OCI-LY1 (cell line): ENCODE measurements around the gene TXNDC11.

ENCODE experiments used
- H2AFZ ChIP-seq: fragments of 200-600 bp; sonication (generic), shearing (Covaris generic); 2 replicates; pipeline ENCODE4 v1.6.0; 2014; ENCODE audit warnings: antibody characterized with exemption, mild to moderate bottlenecking, low read length
- H3F3A ChIP-seq: fragments of 200-600 bp; sonication (generic), shearing (Covaris generic); 2 replicates; pipeline ENCODE4 v1.6.0; 2014; ENCODE audit warnings: mild to moderate bottlenecking, antibody characterized with exemption, low read length, moderate library complexity; ENCODE audit not compliant: insufficient read depth
- H3K27ac ChIP-seq: fragments of 200-600 bp; sonication (generic); 2 replicates; pipeline ENCODE4 v1.5.1; 2014; ENCODE audit warnings: low read length, mixed run types, mild to moderate bottlenecking, low read depth; ENCODE audit not compliant: poor library complexity, severe bottlenecking
- H3K27me3 ChIP-seq: fragments of 200-600 bp; sonication (generic); 2 replicates; pipeline ENCODE4 v1.6.0; 2014; ENCODE audit warnings: antibody characterized with exemption, mild to moderate bottlenecking, low read length, moderate library complexity; ENCODE audit not compliant: insufficient read depth
- H3K36me3 ChIP-seq: fragments of 200-600 bp; sonication (generic); 2 replicates; pipeline ENCODE4 v1.6.1; 2014; ENCODE audit warnings: mild to moderate bottlenecking, antibody characterized with exemption, low read length, moderate library complexity, mixed read lengths; ENCODE audit not compliant: insufficient read depth
- H3K4me1 ChIP-seq: fragments of 200-600 bp; sonication (generic); 2 replicates; pipeline ENCODE4 v1.5.1; 2014; ENCODE audit warnings: mild to moderate bottlenecking, low read length, moderate library complexity; ENCODE audit not compliant: insufficient read depth, severe bottlenecking
- H3K4me2 ChIP-seq: fragments of 200-600 bp; sonication (generic), shearing (Covaris generic); 2 replicates; pipeline ENCODE4 v1.6.1; 2014; ENCODE audit warnings: low read length
- H3K4me3 ChIP-seq: fragments of 200-600 bp; sonication (generic); 2 replicates; pipeline ENCODE4 v1.5.1; 2014; ENCODE audit warnings: low read length, low read depth, mild to moderate bottlenecking, mixed read lengths; ENCODE audit not compliant: poor library complexity, severe bottlenecking
- H3K79me2 ChIP-seq: fragments of 200-600 bp; shearing (Covaris generic); 2 replicates; pipeline ENCODE4 v1.6.1; 2016; ENCODE audit warnings: mixed run types, low read length, mixed read lengths; ENCODE audit not compliant: insufficient read depth
- H3K9ac ChIP-seq: fragments of 200-600 bp; sonication (generic), shearing (Covaris generic); 2 replicates; pipeline ENCODE4 v1.6.1; 2014; ENCODE audit warnings: mild to moderate bottlenecking, low read length, mixed read lengths
- H3K9me2 ChIP-seq: fragments of 200-600 bp; sonication (generic), shearing (Covaris generic); 2 replicates; pipeline ENCODE4 v1.6.1; 2014; ENCODE audit warnings: low read depth, mild to moderate bottlenecking, low read length, mixed read lengths
- H3K9me3 ChIP-seq: fragments of 200-600 bp; shearing (Covaris generic); 2 replicates; pipeline ENCODE4 v1.6.1; 2014; ENCODE audit warnings: low read length, mixed read lengths
- H4K20me1 ChIP-seq: fragments of 200-600 bp; sonication (generic), shearing (Covaris generic); 2 replicates; pipeline ENCODE4 v1.6.0; 2016; ENCODE audit warnings: mild to moderate bottlenecking, low read length; ENCODE audit not compliant: insufficient read depth
- EZH2 ChIP-seq: fragments of 200-600 bp; sonication (generic), shearing (Covaris generic); IDR thresholded peaks from 2 replicates; pipeline ENCODE4 v1.8.0; 2017; ENCODE audit warnings: borderline replicate concordance, mixed run types, mild to moderate bottlenecking, antibody characterized with exemption, low read length, moderate library complexity, mixed read lengths
- TF ChIP-seq, protein P1 (sequence below): fragments of 200-600 bp; sonication (generic), shearing (Covaris generic); IDR thresholded peaks from 2 replicates; pipeline ENCODE4 v1.5.1; 2017; ENCODE audit warnings: mild to moderate bottlenecking, antibody characterized with exemption, low read length, moderate library complexity, mixed read lengths

TXNDC11 gene

DNA sequence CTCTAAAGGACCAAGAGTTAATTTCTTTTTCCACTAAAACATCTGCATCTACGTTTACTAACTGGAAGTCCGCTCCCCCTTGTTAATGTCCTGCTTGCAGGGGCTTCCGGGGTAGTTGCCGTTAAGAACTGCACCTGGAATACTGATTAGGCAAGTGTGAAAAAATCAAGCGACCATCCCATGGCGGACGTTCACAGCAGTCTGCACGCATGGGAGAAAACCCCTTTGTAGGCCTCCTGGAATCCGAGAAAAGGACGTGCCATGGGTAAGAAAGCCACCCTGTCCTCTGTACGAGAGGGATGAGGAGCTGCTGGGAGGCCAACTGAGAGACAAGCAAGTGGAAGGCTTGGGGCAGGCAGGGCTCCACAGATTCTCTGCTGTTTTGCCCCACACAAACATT lies 59.5 kb downstream of the TXNDC11 start:
- Histone ChIP-seq H3K36me3 (peaks cover 66% of the 10 kb centered on the region), H3K9ac (peak overlapping the region; percentile 3)
- no peak for TF ChIP-seq EZH2
- TF ChIP-seq, protein P1, sequence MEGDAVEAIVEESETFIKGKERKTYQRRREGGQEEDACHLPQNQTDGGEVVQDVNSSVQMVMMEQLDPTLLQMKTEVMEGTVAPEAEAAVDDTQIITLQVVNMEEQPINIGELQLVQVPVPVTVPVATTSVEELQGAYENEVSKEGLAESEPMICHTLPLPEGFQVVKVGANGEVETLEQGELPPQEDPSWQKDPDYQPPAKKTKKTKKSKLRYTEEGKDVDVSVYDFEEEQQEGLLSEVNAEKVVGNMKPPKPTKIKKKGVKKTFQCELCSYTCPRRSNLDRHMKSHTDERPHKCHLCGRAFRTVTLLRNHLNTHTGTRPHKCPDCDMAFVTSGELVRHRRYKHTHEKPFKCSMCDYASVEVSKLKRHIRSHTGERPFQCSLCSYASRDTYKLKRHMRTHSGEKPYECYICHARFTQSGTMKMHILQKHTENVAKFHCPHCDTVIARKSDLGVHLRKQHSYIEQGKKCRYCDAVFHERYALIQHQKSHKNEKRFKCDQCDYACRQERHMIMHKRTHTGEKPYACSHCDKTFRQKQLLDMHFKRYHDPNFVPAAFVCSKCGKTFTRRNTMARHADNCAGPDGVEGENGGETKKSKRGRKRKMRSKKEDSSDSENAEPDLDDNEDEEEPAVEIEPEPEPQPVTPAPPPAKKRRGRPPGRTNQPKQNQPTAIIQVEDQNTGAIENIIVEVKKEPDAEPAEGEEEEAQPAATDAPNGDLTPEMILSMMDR: no peak

DNA sequence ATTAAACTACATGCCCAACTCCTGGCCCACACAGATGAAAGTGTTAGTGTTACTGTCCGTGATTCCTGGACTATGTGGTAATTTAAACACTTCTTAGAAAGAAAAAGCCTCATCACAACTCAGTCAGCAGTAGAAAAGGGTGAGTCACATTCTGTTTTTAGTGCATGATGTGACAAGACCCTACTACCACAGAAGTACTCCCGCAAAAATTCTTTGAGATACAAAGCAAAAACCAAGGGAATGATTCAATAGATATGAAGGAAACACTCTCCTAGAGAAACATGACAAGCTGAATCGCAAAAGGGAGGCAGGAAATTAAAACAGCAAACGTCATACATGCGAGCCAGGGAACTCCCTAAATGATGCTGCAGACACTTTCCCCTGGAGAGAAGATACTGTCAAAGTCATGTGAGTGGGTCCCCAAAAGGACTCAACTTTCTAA lies 60.0 kb downstream of the TXNDC11 start:
- H4K20me1 ChIP-seq: no peaks in the 10 kb centered on the region
- peak overlapping the region; percentile 3 for H3K9ac ChIP-seq
- no peaks in the 10 kb centered on the region for H3K27me3 ChIP-seq
- TF ChIP-seq, protein P1: no peak
- no peak for TF ChIP-seq EZH2
- peaks cover 99% of the 10 kb centered on the region for H3K4me1 ChIP-seq
- no peaks in the 10 kb centered on the region for H3K79me2 ChIP-seq
- no peaks in the 10 kb centered on the region for H3K9me3 ChIP-seq
- peaks cover 26% of the 10 kb centered on the region for H3F3A ChIP-seq
- H2AFZ ChIP-seq: no peak overlapping the region
- peak overlapping the region; percentile 57 for H3K4me2 ChIP-seq
- peaks cover 66% of the 10 kb centered on the region for H3K36me3 ChIP-seq
- H3K9me2 ChIP-seq: no peaks in the 10 kb centered on the region
- peak overlapping the region; percentile 1 for H3K4me3 ChIP-seq
- peak overlapping the region; percentile 96 for H3K27ac ChIP-seq

More for the DNA sequence above, 59.5 kb downstream of the TXNDC11 start:
- H3K27ac ChIP-seq: peak overlapping the region; percentile 96
- peak overlapping the region; percentile 1 for H3K4me3 ChIP-seq
- H3K9me2 ChIP-seq: no peaks in the 10 kb centered on the region
- peaks cover 26% of the 10 kb centered on the region for H3F3A ChIP-seq
- H4K20me1 ChIP-seq: no peaks in the 10 kb centered on the region
- H2AFZ ChIP-seq: no peak overlapping the region
- H3K27me3 ChIP-seq: no peaks in the 10 kb centered on the region
- peaks cover 99% of the 10 kb centered on the region for H3K4me1 ChIP-seq
- H3K9me3 ChIP-seq: no peaks in the 10 kb centered on the region
- H3K4me2 ChIP-seq: peak overlapping the region; percentile 57
- H3K79me2 ChIP-seq: no peaks in the 10 kb centered on the region

- Histone ChIP-seq H3K27me3 (no peaks in the 10 kb centered on the region), H3K9me2 (no peaks in the 10 kb centered on the region), H3K4me3 (peak overlapping the region; percentile 28), H3K4me2 (peak overlapping the region; percentile 57), H3F3A (peaks cover 26% of the 10 kb centered on the region), H3K9me3 (no peaks in the 10 kb centered on the region), H3K9ac (peak overlapping the region; percentile 14; the same call in 1 of the 2 replicates), H3K36me3 (peaks cover 66% of the 10 kb centered on the region), H3K79me2 (no peaks in the 10 kb centered on the region), H2AFZ (no peak overlapping the region), H4K20me1 (no peaks in the 10 kb centered on the region), H3K4me1 (peaks cover 99% of the 10 kb centered on the region), H3K27ac (peak overlapping the region; percentile 96)
- no peak for TF ChIP-seq EZH2
- TF ChIP-seq, protein P1: no peak
Measured at GRCh38 chr16:11681976-11682654, 60.5 kb downstream of the TXNDC11 start.
